HCT116 (cell line): ENCODE results near the gene ALDH3A2. TPM values are rescaled to one million over a fixed set of nuclear protein-coding genes. Genes with fewer than 3 reads are reported as not detected.

ENCODE experiments used
- ATAC-seq: fragments of 200-7000 bp; cut with Tn5 transposase; 2 replicates; pipeline ENCODE4 v1.9.1; 2020; ENCODE audit warnings: mild to moderate bottlenecking, moderate library complexity
- BruUV-seq: library from RNA; stranded (reverse); fragments of 400-500 nt; replicated peaks from 2 replicates; lab custom pipeline; 2021; lab: Mats Ljungman, UMichigan
- CTCF ChIA-PET: fragments of 300-600 bp; sonication (Branson Sonifier 250); formaldehyde crosslinking; loops from one replicate; lab custom pipeline; 2021; ENCODE audit warnings: antibody characterized with exemption; lab: Charles Lee
- POLR2A ChIA-PET: fragments of 300-600, 350-600 bp; sonication (Branson Sonifier 250); formaldehyde crosslinking; loops from one replicate; lab custom pipeline; 2021; ENCODE audit warnings: antibody characterized with exemption; lab: Charles Lee
- RAD21 ChIA-PET, 2 experiments: fragments of 300-600 bp; sonication (Branson Sonifier 250); formaldehyde crosslinking; loops; one replicate each; lab custom pipeline; 2023; ENCODE audit warnings: low total read pairs in 2 of 2; ENCODE audit not compliant: uncharacterized antibody in 2 of 2, unreplicated experiment in 2 of 2, low non-redundant PET in 1 of 2; lab: Charles Lee
- DNase-seq: peaks from one replicate; pipeline ENCODE4 v3.0.0-alpha.2; 2010; ENCODE audit warnings: low read depth, low spot score
- H2AFZ ChIP-seq: fragments of 200-600 bp; shearing (Covaris generic), sonication (generic); 2 replicates; pipeline ENCODE4 v1.6.1; 2017; ENCODE audit warnings: low read depth, mixed run types, mixed read lengths, antibody characterized with exemption, low read length; ENCODE audit not compliant: poor library complexity, severe bottlenecking
- H3K27ac ChIP-seq: 2 replicates; pipeline ENCODE4 v1.5.1; 2012; ENCODE audit warnings: low read depth, low read length
- H3K27me3 ChIP-seq: fragments of 200-600 bp; sonication (generic); 2 replicates; pipeline ENCODE4 v1.6.1; 2016; ENCODE audit warnings: mixed run types, low read length, mixed read lengths; ENCODE audit not compliant: insufficient read depth
- H3K36me3 ChIP-seq, 2 experiments: fragments of 200-500 bp in 1 of 2; fragments of 200-600 bp in 1 of 2; sonication (Bioruptor generic) in 1 of 2; sonication (generic) in 1 of 2; 2 replicates each; pipeline versions ENCODE4 v1.5.1 to v1.6.1; 2014 to 2016; ENCODE audit warnings: low read length in 2 of 2, inconsistent platforms in 1 of 2, mixed read lengths in 1 of 2, mixed run types in 1 of 2; ENCODE audit not compliant: insufficient read depth in 2 of 2, control insufficient read depth in 1 of 2
- H3K4me1 ChIP-seq, 2 experiments: fragments of 200-600 bp in 1 of 2; sonication (generic) in 1 of 2; 2 replicates each; pipeline versions ENCODE4 v1.5.1 to v1.6.1; 2012 to 2017; ENCODE audit warnings: low read length in 2 of 2, inconsistent platforms in 1 of 2, mild to moderate bottlenecking in 1 of 2, mixed read lengths in 1 of 2, mixed run types in 1 of 2, moderate library complexity in 1 of 2; ENCODE audit not compliant: insufficient read depth in 2 of 2, control insufficient read depth in 1 of 2
- H3K4me2 ChIP-seq: fragments of 200-600 bp; sonication (generic); 2 replicates; pipeline ENCODE4 v1.6.1; 2017; ENCODE audit warnings: mixed run types, low read length, mixed read lengths
- H3K4me3 ChIP-seq, 2 experiments: fragments of 200-600 bp in 1 of 2; sonication (generic) in 1 of 2; replicated peaks in 1 of 2; 2 replicates each; pipeline ENCODE4 v1.5.1; 2011 to 2016; ENCODE audit warnings: low read length in 2 of 2, control low read depth in 1 of 2, low read depth in 1 of 2, mild to moderate bottlenecking in 1 of 2, mixed read lengths in 1 of 2, mixed run types in 1 of 2
- H3K79me2 ChIP-seq: fragments of 200-600 bp; sonication (generic); 2 replicates; pipeline ENCODE4 v1.6.1; 2017; ENCODE audit warnings: mild to moderate bottlenecking, mixed run types, low read length, moderate library complexity, mixed read lengths; ENCODE audit not compliant: insufficient read depth
- H3K9ac ChIP-seq: fragments of 200-600 bp; sonication (generic); 2 replicates; pipeline ENCODE4 v1.6.1; 2016; ENCODE audit warnings: low read length, mixed read lengths
- H3K9me2 ChIP-seq: fragments of 200-600 bp; sonication (generic), shearing (Covaris generic); 2 replicates; pipeline ENCODE4 v1.6.1; 2017; ENCODE audit warnings: mixed run types, mild to moderate bottlenecking, moderate library complexity; ENCODE audit not compliant: insufficient read depth
- H3K9me3 ChIP-seq, 2 experiments: fragments of 200-500 bp in 1 of 2; fragments of 200-600 bp in 1 of 2; sonication (Bioruptor generic) in 1 of 2; sonication (generic) in 1 of 2; 2 replicates each; pipeline ENCODE4 v1.6.1; 2014 to 2017; ENCODE audit warnings: low read length in 2 of 2, mixed read lengths in 2 of 2, inconsistent platforms in 1 of 2, low read depth in 1 of 2, mild to moderate bottlenecking in 1 of 2, mixed run types in 1 of 2, moderate library complexity in 1 of 2; ENCODE audit not compliant: control insufficient read depth in 1 of 2, insufficient read depth in 1 of 2
- H4K20me1 ChIP-seq: fragments of 200-600 bp; sonication (generic), shearing (Covaris generic); 2 replicates; pipeline ENCODE4 v1.6.1; 2017; ENCODE audit warnings: mixed run types, mild to moderate bottlenecking, moderate library complexity; ENCODE audit not compliant: insufficient read depth
- CBX3 ChIP-seq: IDR thresholded peaks from 2 replicates; pipeline ENCODE4 v1.6.1; 2012; ENCODE audit warnings: low read depth
- CEBPB ChIP-seq: IDR thresholded peaks from 2 replicates; pipeline ENCODE4 v1.6.1; 2012; ENCODE audit warnings: low read depth
- EGR1 ChIP-seq: IDR thresholded peaks from 2 replicates; pipeline ENCODE4 v1.6.1; 2012; ENCODE audit warnings: low read depth
- ELF1 ChIP-seq: IDR thresholded peaks from 2 replicates; pipeline ENCODE4 v1.6.1; 2012; ENCODE audit warnings: low read depth, borderline replicate concordance
- EZH2 ChIP-seq: fragments of 200-600 bp; sonication (generic); IDR thresholded peaks from 2 replicates; pipeline ENCODE4 v1.6.1; 2017; ENCODE audit warnings: antibody characterized with exemption, mixed run types
- EZH2phosphoT487 ChIP-seq: fragments of 200-600 bp; IDR thresholded peaks from 2 replicates; pipeline ENCODE4 v1.6.1; 2018; ENCODE audit warnings: antibody characterized with exemption, borderline replicate concordance
- FOSL1 ChIP-seq: IDR thresholded peaks from 2 replicates; pipeline ENCODE4 v1.6.1; 2012; ENCODE audit warnings: low read depth
- JUND ChIP-seq: IDR thresholded peaks from 2 replicates; pipeline ENCODE4 v1.6.1; 2012
- POLR2A ChIP-seq: IDR thresholded peaks from 2 replicates; pipeline ENCODE4 v1.7.0; 2011; ENCODE audit warnings: borderline replicate concordance; ENCODE audit not compliant: insufficient read depth, insufficient read length; ENCODE audit errors: extremely low read depth
- POLR2AphosphoS5 ChIP-seq: IDR thresholded peaks from 2 replicates; pipeline ENCODE4 v1.6.1; 2011; ENCODE audit warnings: mild to moderate bottlenecking, low read depth, low read length, moderate library complexity
- RAD21 ChIP-seq: IDR thresholded peaks from 2 replicates; pipeline ENCODE4 v1.6.1; 2012; ENCODE audit warnings: low read depth, mild to moderate bottlenecking
- REST ChIP-seq: IDR thresholded peaks from 2 replicates; pipeline ENCODE4 v1.6.1; 2012; ENCODE audit warnings: low read depth
- SIN3A ChIP-seq: IDR thresholded peaks from 2 replicates; pipeline ENCODE4 v1.6.1; 2012; ENCODE audit warnings: low read depth
- SP1 ChIP-seq: IDR thresholded peaks from 2 replicates; pipeline ENCODE4 v1.6.1; 2012; ENCODE audit warnings: low read depth
- SRF ChIP-seq: IDR thresholded peaks from 2 replicates; pipeline ENCODE4 v1.6.1; 2012; ENCODE audit warnings: low read depth
- YY1 ChIP-seq: IDR thresholded peaks from 2 replicates; pipeline ENCODE4 v1.6.1; 2011; ENCODE audit warnings: low read length, low read depth, moderate library complexity, mild to moderate bottlenecking; ENCODE audit not compliant: insufficient replicate concordance; ENCODE audit errors: extremely low read depth
- ZFX ChIP-seq: fragments of 450-650 bp; IDR thresholded peaks from 2 replicates; pipeline ENCODE4 v1.6.1; 2017
- ZNF274 ChIP-seq: fragments of 200-500 bp; sonication (Bioruptor generic); IDR thresholded peaks from 2 replicates; pipeline ENCODE4 v1.6.1; 2014; ENCODE audit warnings: mild to moderate bottlenecking, low read depth, low read length, inconsistent platforms
- intact Hi-C: fragments of 100-400 bp; cut with micrococcal nuclease; formaldehyde crosslinking; loops from 2 replicates; pipeline ENCODE4 v1.10.0; 2022
- total RNA-seq: library from RNA; stranded (reverse); gene quantifications from one replicate; pipeline ENCODE4 v1.2.1, GENCODE V29; 2021; ENCODE audit not compliant: unreplicated experiment
- TF ChIP-seq, protein P1 (sequence below): IDR thresholded peaks from 2 replicates; pipeline ENCODE4 v1.6.1; 2012

Gene ALDH3A2
- total RNA-seq, 1 experiment from 2014 or later = 86.8 TPM

DNA sequence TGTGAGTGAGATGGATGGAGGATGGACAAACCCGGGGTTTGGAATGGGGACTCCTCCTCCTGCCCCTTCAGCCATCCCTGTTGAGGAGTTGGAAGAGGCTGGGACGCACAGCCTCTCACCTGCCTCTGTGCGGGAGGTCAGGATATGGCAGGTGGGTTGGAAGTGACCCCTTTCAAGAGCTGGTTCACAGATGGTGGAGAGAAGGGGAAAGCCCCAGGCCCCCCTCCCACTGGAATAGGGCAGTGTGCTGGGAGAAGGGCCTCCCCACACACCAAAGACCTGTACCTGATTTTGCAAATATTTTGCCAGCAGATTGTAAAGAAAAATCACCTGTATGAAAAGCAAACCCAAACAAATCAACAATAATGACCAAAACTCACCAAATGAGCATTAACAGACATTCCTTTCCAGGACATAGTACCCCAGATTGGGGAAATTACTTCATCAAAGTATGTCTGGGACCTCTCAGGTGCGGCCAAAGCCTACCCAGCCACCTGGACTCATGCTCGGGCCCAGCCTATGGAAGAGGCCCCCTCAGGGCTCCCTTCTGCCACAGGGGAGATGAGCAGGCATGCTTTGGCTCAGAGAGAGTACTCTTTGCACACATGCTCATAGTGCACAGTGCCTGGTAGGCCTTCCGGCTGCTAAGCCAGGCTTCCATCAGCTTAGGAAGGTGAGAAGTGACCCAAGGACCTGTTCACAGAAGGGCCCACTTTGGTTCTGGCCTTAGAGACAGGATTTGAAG is 60.1 kb downstream of the ALDH3A2 start:
- H3K9me2 ChIP-seq = no peaks in the 10 kb centered on the region
- no peaks in the 10 kb centered on the region for H3K27me3 ChIP-seq
- no TSS peak for BruUV-seq
- no peak overlapping the region for H2AFZ ChIP-seq
- H4K20me1 ChIP-seq = no peaks in the 10 kb centered on the region
- ChIA-PET RAD21 (no interaction called here), POLR2A (no interaction called here), CTCF (no interaction called here)
- H3K4me3 ChIP-seq = no peak overlapping the region
- no peak overlapping the region for H3K9ac ChIP-seq
- no peaks in the 10 kb centered on the region for H3K9me3 ChIP-seq
- H3K36me3 ChIP-seq = no peaks in the 10 kb centered on the region
- no peak for DNase-seq
- no peak overlapping the region for H3K27ac ChIP-seq
- H3K4me1 ChIP-seq = no peaks in the 10 kb centered on the region; a peak in 1 of 4 replicates
- TF ChIP-seq SP1 (no peak), JUND (no peak), EZH2 (no peak), CEBPB (no peak), SIN3A (no peak), YY1 (no peak), SRF (no peak), ZNF274 (no peak)
- no peak overlapping the region for H3K4me2 ChIP-seq
- intact Hi-C loops = no loop called here
- ATAC-seq = no peak
- no peaks in the 10 kb centered on the region for H3K79me2 ChIP-seq

- intact Hi-C loops = no loop called here
- ATAC-seq (no peak), DNase-seq (no peak)
- Histone ChIP-seq H3K4me2 (no peak overlapping the region), H3K9ac (no peak overlapping the region), H3K27me3 (no peaks in the 10 kb centered on the region), H3K9me3 (no peaks in the 10 kb centered on the region), H3K79me2 (no peaks in the 10 kb centered on the region), H3K36me3 (no peaks in the 10 kb centered on the region), H3K4me3 (no peak overlapping the region), H4K20me1 (no peaks in the 10 kb centered on the region), H3K27ac (no peak overlapping the region), H2AFZ (no peak overlapping the region), H3K4me1 (peaks cover 0 to 6% of the 10 kb centered on the region in 2 experiments; a peak in 2 of 4 replicates), H3K9me2 (no peaks in the 10 kb centered on the region)
- TF ChIP-seq EZH2 (no peak), FOSL1 (no peak), ZFX (no peak), RAD21 (no peak), ELF1 (no peak), REST (no peak), SRF (no peak), CBX3 (no peak), EGR1 (no peak), EZH2phosphoT487 (no peak), SP1 (no peak), POLR2AphosphoS5 (no peak), POLR2A (no peak), YY1 (no peak)
- TF ChIP-seq, protein P1, sequence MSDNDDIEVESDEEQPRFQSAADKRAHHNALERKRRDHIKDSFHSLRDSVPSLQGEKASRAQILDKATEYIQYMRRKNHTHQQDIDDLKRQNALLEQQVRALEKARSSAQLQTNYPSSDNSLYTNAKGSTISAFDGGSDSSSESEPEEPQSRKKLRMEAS = no peak
- ChIA-PET CTCF (no interaction called here), RAD21 (no interaction called here), POLR2A (no interaction called here)
- BruUV-seq = no TSS peak
Measured at GRCh38 chr17:19709841-19710240, 61.3 kb downstream of the ALDH3A2 start.
